Astrocyte of the spinal cord (primary cell): ENCODE results near the gene PER2.

ENCODE experiments used
- DNase-seq: peaks from one replicate; pipeline ENCODE4 v3.0.0; 2011; ENCODE audit warnings: low read depth, low spot score
- H3K4me3 ChIP-seq: 2 replicates; pipeline ENCODE4 v1.5.1; 2011; ENCODE audit warnings: low read depth, mild to moderate bottlenecking, low read length, moderate library complexity
- CTCF ChIP-seq: IDR thresholded peaks from 2 replicates; pipeline ENCODE4 v1.5.1; 2012; ENCODE audit warnings: low read depth, mild to moderate bottlenecking, low read length, inconsistent platforms
- in situ Hi-C: cut with HindIII; loops from 2 replicates; pipeline ENCODE4 v1.10.0; 2017; ENCODE audit warnings: low sequenced_read_pairs

The PER2 gene

GRCh38 chr2:238235856-238236255, 52.6 kb downstream of the PER2 start:
- no peak for DNase-seq
- no peak overlapping the region for H3K4me3 ChIP-seq
- no peak for TF ChIP-seq CTCF
- in situ Hi-C loops: no loop called here

GRCh38 chr2:238235331-238235732, 53.1 kb downstream of the PER2 start:
- no peak for DNase-seq
- in situ Hi-C loops: no loop called here
- no peak for TF ChIP-seq CTCF

GRCh38 chr2:238233625-238234024, 54.8 kb downstream of the PER2 start:
- no peak overlapping the region for H3K4me3 ChIP-seq
- no peak for DNase-seq
- in situ Hi-C loops: no loop called here
- no peak for TF ChIP-seq CTCF

More at GRCh38 chr2:238235331-238235732, 53.1 kb downstream of the PER2 start:
- no peak overlapping the region for H3K4me3 ChIP-seq

GRCh38 chr2:238231809-238232208, 56.6 kb downstream of the PER2 start:
- H3K4me3 ChIP-seq: no peak overlapping the region

GRCh38 chr2:238231251-238231793, 57.1 kb downstream of the PER2 start:
- in situ Hi-C loops: no loop called here
- DNase-seq: peak; percentile 62
- TF ChIP-seq CTCF: no peak
- peak overlapping the region; percentile 43 for H3K4me3 ChIP-seq

More at GRCh38 chr2:238231809-238232208, 56.6 kb downstream of the PER2 start:
- no peak for TF ChIP-seq CTCF
- DNase-seq: no peak
- in situ Hi-C loops: no loop called here

GRCh38 chr2:238230699-238231098, 57.7 kb downstream of the PER2 start:
- no peak overlapping the region for H3K4me3 ChIP-seq
- TF ChIP-seq CTCF: no peak
- in situ Hi-C loops: no loop called here
- no peak for DNase-seq
